ENCODE results near the gene MRGPRX2.

MRGPRX2 gene

DNA sequence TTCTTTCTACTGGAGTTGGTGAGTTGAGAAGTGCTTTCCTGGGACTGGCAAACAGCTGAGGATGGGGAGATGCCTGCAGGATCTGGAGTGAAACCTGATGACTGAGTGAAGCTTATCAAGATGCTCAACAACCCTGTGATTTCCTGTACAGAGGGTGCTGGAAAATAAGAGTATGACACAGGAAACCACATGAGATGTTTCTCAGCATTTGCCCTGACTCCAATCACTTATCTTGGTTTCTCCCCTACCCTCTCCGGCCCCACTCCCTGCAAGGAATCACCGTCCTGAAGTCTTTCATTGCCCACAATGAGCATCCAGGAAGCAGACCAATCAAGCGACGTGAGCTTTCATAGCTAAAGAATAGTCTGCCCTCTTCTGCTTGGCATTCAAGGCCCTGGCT, at the start of gene MRGPRX2:
Gene MRGPRX2 (minus strand): TSS at position 89 of the 400 bp plus-strand sequence. CDS start 4,315 bp downstream, outside the sequence.
- peak in 1 of 2 donors; percentile 7 for DNase-seq

DNA sequence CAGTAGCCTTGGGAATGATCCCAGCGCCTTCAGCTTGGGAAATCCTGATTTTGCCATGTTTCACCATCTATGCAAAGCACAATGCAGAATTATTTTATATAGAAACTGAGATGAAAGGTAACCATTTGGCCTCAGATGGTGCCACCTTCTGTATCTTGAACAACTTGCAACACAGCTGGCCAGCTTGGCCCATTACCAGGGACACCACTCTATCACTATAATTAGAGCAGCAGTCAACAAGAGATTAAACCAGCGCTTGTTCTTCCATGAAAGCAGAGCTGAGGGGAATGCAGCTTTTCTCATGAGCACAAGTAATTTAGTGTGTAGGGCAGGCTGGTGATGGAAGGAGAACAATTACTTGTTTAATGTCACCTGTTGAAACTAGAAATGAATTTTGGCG, 49.8 kb upstream of the MRGPRX2 start:
- DNase-seq: no peak

DNA sequence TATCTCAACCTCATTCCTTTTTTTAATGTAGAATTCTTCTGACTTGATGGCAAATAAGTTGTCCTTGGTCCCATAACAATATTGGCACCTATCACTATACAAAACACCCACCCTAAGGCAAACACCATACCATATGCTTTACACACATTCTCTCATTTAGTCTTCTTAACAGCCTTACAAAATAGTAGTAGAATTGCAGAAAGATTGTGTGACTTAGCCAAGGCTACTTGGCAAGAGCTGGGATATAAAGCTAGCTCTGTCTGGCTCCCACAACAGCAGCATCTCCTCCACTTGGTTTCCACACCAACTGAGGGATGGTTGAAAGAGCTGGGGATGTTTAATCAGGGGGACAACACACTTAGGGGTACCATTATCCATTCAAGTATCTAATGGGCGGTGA, 46.6 kb upstream of the MRGPRX2 start:
- DNase-seq: no peak

DNA sequence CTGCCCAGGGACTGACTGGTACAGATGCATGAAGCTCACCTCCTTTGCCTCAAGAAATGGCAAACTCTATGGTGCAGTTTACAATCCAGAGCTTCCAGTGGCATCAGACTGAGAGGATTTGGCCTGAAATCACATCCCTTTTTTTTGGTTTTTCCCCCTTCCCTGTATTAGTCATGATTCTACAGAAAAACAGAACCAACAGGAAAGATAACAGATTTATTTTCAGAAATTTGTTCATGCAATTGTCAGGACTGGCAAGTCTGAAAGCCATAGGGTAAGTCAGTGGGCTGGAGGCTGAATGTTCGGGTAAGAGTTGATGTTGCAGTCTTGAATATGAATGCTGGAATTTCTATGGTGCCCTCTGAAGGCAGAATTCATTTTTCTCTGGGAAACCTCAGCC, 44.5 kb upstream of the MRGPRX2 start:
- DNase-seq: no peak

DNA sequence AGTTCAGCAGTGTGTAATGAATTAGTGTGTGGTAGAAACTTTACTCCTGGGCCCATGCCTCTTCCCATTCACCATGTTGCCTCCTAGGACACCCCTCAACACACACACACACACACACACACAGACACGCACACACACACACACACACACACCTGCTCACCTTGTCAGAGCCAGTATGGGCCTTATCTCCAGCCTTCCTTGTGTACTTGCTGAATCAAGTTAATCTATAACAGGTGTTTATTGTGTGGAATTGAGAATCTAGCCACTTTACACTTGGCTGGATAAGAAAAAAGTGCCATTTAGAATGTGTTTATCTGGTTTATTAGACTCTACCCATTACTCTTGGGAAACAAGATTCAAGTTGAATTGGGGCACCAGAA, 42.0 kb upstream of the MRGPRX2 start:
- DNase-seq: no peak

DNA sequence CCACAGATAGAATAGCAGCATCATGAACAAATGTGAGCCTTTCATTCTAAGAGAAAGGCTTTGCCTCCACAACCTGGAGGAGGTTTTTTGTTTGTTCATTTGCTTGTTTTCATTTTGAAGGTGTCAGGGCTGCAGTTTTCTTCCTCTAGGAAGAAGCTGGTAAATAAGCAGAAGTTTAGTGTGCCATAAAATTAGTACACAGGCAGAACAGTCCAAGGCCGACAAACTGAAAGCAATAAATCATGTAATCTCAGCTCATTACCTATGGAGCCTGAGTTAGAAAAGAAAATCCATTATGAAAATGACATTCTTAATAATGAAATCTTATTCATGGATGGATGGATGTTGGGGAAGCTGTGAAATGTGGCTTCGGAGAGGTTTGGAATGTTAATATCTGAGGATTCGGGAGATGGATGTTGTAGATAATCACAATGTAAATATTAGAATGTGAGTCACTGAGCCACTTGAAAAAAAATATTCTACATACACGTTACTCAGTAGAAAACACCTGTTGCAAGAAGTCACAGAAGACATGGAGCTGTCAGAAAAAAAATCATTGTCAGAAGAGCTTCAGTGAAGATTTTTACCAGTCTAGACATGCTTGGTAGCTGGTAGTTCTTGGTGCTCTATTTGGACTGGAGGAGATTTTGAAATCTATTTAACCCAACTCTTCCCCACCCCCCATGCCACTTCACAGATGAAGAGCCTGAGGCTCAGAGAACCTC, 41.4 kb upstream of the MRGPRX2 start:
- no peak for DNase-seq

DNA sequence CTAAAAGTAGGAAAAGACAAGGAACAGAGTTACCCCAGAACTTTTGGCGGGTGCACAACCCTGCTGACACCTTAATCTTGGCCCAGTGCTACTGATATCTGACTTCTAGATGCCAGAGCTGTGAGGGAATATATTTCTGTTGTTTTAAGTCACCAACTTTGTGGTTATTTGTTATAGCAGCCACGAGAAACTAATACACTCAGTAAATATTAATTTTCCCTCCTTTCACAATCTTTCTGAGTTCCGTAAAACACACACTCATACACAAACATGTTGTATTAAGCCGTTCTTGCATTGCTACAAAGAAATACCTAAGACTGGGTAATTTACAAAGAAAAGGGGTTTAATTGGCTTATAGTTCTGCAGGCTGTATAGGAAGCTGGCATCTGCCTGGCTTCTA, 40.4 kb upstream of the MRGPRX2 start:
- no peak for DNase-seq

DNA sequence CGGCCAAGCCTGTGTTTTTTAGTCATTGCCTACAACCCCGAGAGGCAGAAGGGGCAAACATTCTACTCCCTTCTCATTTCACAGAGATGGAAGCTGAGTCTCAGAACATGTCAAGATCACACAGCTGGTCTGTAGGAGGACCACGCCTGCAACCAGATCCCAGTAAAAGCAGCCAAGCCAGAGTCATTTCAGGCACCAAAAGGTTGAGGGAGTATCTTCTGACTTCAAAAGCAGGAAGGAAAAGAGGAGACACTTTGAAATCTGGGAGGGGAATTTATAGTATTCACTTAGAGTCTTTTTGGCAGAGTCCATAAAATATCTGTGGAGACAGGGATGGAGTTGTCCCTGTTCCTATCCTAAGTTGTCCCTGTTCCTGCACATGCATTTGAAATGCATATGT, 38.6 kb upstream of the MRGPRX2 start:
- DNase-seq: no peak

DNA sequence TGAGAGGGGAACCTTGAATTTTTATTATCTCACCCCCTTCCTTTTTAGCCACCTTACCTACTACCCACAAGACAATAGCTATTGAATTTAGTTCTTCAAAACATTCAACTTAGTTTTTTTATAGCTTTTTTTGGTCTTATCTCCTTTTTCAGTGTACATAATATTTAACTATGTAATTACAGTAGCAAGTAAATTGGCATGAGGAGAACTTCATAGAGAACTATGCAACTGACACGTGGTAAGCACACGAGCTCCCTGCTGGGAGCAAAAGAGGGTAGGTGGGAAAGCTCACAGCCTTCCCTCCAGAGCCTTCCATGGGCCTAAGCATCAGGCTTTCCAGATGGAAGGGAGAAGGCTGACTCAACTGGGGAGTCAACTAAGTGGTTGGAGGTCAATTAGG, 34.3 kb upstream of the MRGPRX2 start:
- DNase-seq: no peak

DNA sequence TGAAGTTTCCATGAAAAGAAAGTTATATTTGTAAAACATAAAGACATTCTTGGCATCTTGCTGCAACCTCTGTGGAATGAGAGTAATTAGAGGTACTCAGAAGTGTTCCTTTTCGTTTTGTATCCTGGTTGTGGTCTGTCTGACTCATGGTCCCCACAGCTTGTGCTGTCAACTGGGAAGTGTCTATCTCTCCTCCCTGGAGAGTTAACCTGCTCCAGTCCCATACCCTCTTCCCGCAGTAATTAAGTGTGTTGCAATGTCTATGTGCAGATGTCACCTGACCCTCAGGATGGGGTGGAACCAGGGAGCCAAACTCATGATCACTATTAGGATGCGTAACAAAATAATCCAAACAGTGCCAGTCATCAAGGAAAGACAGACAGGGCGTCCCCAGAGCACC, 33.5 kb upstream of the MRGPRX2 start:
- no peak for DNase-seq

DNA sequence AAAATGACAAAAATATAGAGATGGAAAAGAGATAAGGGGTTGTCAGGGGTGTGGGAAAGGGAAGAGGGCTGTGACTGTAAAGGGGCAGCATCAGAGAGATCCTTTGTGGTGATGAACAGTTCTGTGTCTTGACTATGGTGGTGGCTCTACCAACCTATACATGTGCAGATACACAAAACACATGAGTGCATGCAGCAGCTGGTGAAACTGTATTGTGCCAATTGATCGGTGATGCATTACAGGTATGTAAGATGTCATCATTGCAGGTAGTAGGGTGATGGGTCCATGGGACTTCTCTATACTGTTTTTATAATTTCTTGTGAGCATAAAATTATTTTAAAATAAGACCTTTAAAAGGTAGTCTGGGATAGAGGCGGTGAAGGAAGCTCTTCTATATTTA, 32.3 kb upstream of the MRGPRX2 start:
- DNase-seq: no peak

DNA sequence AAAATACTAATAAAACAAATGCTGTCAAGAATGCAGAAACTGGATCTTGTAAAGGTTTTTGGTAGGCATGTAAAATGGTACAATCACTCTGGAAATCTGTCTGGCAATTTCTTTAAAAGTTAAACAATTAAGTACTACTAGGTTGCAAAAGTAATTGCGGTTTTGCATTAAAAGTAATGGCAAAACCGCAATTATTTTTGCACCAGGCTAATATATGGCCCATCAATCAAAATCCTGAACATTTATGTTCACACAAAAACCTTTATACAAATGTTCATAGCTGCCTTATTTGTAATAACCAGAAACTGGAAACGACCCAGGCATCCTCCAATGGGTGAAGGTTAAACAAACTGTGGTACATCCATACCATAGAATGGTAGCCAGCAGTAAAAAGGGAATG, 31.8 kb upstream of the MRGPRX2 start:
- DNase-seq: no peak

DNA sequence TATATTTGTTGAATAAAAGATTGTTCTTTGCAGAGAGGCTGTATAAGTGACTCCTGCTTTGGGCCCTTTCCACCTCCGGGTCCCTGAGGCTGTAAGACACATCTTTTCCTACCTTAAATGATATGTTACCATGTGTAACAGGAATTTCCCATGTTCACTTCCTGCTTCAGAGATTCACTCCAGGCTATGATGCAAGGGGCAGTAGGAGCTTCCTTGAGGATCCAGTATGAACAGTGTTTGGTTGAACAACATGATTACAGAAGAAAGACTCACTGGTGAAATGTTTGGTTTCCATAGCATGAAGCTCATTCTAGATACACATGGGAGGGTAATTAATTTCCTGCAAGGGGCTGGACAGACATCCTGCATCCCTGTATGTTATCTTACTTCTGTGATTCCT, 30.8 kb upstream of the MRGPRX2 start:
- no peak for DNase-seq

DNA sequence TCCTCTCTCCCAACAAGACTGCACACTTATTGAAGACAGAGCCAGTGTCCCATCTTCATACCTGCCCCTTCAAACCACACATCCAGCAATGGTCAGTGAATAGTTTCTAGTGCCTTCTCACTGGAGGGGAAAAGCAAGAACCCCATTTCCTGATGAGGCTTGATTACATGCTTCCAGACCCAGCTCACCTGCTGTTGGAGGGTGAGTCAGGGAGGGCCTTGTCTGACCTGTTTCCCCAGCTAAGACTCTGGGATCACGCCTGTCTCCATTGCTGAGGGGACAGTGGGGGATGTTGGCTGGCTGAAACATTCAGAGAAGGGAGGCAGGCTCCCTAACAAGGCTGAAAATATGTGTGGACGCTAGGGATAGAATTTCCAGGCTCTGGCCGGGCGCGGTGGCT, 28.9 kb upstream of the MRGPRX2 start:
- DNase-seq: no peak

DNA sequence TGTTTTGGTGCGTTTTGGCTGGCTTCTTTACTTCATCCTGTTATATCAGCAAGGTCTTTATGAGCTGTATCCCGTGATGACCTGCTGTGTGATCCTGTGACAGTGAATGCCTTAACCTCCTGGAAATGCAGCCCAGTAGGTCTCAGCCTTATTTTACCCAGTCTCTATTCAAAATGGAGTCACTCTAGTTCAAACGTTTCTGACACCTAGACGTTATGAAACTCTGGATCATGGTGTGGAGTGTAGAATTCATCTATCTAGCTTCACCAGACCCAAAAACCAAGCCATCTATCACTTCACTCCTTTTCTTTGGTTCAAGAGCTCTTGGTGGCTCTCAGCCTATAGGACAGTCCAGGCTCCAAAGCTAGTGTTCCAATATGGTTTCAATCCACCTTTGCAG, 28.3 kb upstream of the MRGPRX2 start:
- no peak for DNase-seq

DNA sequence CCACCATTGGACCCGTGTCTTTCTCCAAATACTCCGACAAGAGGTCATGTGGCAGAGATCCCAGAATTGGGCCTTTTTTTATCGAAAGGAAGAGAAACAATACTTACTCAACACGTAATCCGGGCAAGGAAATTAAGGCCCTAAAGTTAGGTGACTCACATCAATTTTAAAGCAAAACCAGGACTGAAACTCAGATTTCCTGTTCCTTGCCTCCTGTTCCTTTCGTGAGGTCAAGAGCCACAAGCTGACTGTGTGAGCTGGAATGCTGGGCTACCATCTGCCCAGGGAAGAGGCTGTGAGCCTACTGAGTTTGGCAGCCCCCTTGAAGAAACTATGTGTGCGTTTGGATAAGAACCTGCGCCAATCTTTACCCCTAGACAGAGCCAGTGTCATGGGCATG, 27.1 kb upstream of the MRGPRX2 start:
- DNase-seq: no peak

DNA sequence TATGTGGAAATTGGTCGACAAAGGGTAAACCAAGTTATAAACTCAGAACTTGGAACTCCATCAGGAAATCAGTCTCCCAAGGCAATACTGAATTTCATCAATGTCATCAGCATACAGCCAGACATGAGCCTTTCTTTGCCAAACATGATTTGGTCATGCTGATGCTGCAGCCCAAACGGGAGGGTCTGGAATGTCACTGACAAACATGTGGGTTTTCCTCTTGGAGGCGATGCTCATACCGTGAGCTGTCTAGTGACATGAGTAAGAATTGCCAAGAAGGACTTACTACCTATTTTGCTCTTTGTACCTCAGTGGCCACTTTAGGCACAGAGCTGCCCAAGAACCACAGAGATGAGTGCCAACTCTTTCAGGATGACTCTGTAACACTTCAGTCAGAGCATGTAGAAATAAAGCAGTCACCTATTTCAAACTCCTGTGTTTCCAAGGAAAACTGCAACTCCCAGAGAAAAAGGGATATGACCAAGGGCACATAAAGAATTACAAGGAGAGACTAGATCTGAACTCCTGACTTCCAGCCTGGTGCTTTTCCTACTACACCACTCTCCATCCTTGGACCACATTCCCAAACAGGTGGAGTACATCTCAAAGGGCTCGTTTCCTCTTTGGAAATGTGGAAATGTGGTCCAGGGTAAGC, 24.3 kb upstream of the MRGPRX2 start:
- no peak for DNase-seq

DNA sequence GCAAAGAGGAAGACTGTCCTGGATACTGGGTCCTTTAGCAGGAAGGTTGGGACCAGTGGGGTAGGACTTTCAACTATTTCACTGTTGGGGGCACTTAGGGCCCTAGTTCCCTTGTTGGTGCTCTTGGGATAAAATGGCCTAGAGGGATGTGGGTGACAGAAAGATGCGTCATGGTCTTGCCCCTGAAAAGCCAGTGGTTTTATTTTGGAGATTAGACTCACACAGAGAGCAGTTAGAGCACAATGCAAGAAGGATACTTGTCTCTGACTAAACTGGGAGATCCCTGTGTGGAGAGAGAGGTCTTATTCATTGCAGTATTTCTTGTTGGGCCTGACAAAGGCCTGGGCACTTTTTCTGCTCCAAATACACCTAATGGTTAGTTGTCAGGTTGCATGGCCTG, 22.6 kb upstream of the MRGPRX2 start:
- no peak for DNase-seq

DNA sequence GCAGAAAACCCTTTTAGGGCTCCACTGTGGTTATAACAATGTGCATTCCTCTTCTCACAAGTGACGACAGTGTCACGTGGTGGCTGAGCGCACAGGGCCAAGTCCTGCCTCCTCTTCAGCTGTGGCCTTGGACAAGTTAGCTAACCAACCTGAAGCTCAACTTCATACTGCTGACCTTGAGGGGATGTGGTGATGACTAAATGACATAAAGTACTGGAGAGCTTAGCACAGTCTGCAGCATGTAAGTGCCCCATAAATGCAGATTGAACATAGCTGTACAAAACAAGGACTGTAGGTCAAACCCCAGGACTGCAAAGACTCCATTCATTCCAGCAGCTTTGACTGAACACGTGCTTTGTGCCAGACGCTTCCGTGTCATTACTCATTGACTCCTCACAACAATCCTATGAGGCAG, 20.1 kb upstream of the MRGPRX2 start:
- DNase-seq: no peak

DNA sequence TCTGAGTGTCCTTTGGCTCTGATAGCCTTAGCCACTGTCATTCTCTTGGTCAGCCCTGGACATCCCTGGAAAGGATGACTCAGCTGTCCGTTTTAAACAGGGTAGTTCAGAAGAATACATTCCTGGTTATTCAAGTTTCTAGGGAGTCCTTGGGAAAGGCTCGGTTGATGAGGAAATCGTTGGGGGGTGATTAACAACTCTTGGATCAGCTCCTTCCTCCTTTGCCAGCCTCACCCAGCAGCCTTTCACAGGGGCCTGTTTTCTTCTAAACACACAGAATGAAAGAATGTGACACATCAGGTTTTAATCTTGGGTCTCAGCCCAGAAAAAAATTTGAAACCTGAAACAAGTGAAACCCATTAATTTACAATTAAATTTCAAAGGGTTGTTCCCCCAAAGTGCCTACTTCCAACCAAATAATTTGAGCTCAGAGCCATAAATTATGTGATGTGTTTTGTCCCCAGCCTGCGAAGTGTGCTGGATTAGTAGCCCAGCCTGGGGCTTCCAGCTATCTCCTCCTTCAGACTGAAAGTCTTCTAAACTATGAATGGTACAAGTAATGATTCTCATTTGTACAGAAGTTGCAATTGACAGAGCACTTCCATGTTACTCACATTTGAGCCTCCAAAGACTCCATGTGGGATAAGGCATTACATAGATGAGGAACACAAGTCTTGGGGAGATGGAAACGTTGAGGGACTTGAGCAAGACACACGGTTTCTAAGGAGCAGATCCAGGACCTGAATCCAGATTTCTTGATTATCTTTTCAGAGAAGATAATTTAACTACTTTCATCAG, 19.3 kb upstream of the MRGPRX2 start:
- DNase-seq: no peak

DNA sequence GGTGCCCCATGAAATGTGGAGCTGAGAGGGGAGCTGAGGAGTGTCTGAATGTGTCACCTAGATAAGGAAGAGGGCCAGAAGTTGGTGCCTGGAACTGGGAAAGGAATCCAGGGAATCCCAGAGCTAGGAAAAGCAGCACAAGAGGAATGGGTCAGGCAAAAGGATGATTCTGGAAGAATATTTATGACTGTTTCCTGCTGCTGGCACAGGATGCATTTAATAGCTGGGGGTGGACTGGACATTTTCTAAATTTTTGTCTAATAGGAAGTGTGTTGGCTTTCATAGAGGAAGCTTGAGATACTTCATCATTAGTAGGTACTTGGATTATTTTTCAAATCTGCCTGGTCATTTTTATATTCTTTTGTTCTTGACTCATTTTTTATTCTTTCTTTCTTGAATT, 17.4 kb upstream of the MRGPRX2 start:
- no peak for DNase-seq

DNA sequence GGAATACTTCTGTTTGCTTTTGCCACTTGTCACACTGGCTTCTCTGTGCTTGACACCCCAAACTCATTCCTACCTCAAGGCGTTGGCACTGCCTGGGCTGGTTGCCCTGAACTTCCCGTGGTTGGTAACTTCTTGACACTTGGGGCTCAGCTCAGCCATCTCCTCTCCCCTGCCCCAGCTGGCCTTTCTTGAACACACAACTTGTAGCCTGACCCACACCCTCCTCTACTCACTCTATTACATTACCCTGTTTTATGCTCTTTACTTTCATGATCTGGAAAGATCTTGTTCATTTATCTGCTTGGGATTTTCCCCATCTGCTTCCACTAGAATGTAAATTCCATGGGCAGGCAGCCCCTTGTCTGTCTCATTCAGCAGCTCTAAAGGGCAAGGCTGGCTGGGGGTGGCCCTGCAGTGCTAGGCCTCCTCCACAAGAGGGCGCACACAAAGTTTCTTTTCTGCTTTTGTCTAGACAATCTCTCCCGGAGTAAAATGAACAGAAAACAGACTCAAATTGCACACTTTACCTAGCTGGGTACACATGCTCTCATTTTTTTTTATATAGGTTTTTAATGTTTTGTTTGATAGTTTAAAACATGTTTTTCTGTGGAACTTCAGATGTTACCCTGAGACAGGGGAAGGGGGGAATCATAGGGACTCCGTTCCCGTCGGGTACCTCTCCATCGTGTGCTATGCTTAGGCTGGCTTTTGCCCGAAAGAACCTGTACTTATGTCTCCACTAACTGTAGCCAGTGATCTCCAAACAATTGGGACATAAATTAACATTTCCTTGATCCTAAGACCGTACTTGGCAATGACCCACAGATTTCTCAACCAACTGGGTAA, 16.4 kb upstream of the MRGPRX2 start:
- peak; percentile 67 to 72 for DNase-seq

DNA sequence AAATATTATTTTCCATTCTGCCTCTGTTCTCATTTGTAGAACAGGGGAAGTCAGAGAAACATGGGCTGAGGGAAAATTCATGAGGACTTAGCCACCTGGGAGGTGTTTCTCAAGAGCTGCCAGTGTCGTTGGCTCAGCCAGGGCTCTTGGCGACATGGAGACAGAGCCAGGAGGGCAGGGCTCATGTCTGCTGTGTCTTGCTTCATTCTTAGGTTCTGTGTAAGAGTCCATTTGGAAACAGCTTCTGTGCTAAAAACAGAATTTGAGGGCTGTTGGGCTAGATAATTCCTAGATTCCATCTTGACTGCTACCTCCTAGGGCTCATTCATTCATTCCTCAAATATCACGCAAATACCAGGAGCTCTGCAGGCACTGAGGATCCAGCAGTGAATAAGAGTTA, 15.1 kb upstream of the MRGPRX2 start:
- DNase-seq: no peak

All from stimulated activated CD4-positive, alpha-beta T cell treated with anti-CD3 and anti-CD28 coated beads, Interleukin-2, amount 100 ng/mL, for 48 hours (primary cell).